ENCODE measurements around the gene DHRS2. TPM values are rescaled to one million over a fixed set of nuclear protein-coding genes. Genes with fewer than 3 reads are reported as not detected.
A peak's percentile ranks its signal among the peaks of the same experiment; 100 is the strongest.

The DHRS2 gene
- total and polyA plus RNA-seq, 2 of the 13 experiments (the other 11 are each of a cell fraction or from before 2014, with no cell fraction given): 1,621 to 3,021 TPM

- TF ChIP-seq ZNF563 (CRISPR knock-in tag; IDR thresholded peaks at IDR 0.05): peak; percentile 80; the same call in 1 of the 2 replicates
- TF ChIP-seq HOXA5 (CRISPR knock-in tag; IDR thresholded peaks at IDR 0.05): peak; percentile 98
- TF ChIP-seq ZNF33A (CRISPR knock-in tag; IDR thresholded peaks at IDR 0.05; ENCODE audit: borderline replicate concordance): no peak
- no peak; the same call in 1 of the 2 replicates for TF ChIP-seq ZNF33B (CRISPR knock-in tag; IDR thresholded peaks at IDR 0.05)
- TF ChIP-seq ZSCAN22 (CRISPR knock-in tag; IDR thresholded peaks at IDR 0.05): peak; percentile 74
- TF ChIP-seq GTF2F1 (IDR thresholded peaks at IDR 0.05; ENCODE audit: low read length): 0 out of 2 replicates have a peak, but pooled peaks have one; percentile 46
- peak; percentile 99 for TF ChIP-seq GATAD2A (CRISPR knock-in tag; IDR thresholded peaks at IDR 0.05)
- no peak for TF ChIP-seq SRSF9 (IDR thresholded peaks at IDR 0.05; ENCODE audit: borderline replicate concordance, insufficient read depth, low read depth, low read length, poor library complexity, severe bottlenecking)
- TF ChIP-seq SALL2 (CRISPR knock-in tag; IDR thresholded peaks at IDR 0.05): peak; percentile 99
- TF ChIP-seq ZNF292 (CRISPR knock-in tag; IDR thresholded peaks at IDR 0.05; ENCODE audit: borderline replicate concordance, low read depth): peak; percentile 99
- TF ChIP-seq XBP1 (CRISPR knock-in tag; IDR thresholded peaks at IDR 0.05): no peak
- TF ChIP-seq BCL6 (CRISPR knock-in tag; IDR thresholded peaks at IDR 0.05): peak; percentile 84
- TF ChIP-seq ZNF326 (CRISPR knock-in tag; IDR thresholded peaks at IDR 0.05; ENCODE audit: borderline replicate concordance): 0 out of 2 replicates have a peak, but pooled peaks have one; percentile 43
- TF ChIP-seq FOXK1 (CRISPR knock-in tag; IDR thresholded peaks at IDR 0.05; ENCODE audit: borderline replicate concordance, low read depth): peak; percentile 75; the same call in 1 of the 2 replicates
- peak; percentile 77; the same call in 1 of the 2 replicates for TF ChIP-seq ETS1 (CRISPR knock-in tag; IDR thresholded peaks at IDR 0.05)
- TF ChIP-seq, protein P1, sequence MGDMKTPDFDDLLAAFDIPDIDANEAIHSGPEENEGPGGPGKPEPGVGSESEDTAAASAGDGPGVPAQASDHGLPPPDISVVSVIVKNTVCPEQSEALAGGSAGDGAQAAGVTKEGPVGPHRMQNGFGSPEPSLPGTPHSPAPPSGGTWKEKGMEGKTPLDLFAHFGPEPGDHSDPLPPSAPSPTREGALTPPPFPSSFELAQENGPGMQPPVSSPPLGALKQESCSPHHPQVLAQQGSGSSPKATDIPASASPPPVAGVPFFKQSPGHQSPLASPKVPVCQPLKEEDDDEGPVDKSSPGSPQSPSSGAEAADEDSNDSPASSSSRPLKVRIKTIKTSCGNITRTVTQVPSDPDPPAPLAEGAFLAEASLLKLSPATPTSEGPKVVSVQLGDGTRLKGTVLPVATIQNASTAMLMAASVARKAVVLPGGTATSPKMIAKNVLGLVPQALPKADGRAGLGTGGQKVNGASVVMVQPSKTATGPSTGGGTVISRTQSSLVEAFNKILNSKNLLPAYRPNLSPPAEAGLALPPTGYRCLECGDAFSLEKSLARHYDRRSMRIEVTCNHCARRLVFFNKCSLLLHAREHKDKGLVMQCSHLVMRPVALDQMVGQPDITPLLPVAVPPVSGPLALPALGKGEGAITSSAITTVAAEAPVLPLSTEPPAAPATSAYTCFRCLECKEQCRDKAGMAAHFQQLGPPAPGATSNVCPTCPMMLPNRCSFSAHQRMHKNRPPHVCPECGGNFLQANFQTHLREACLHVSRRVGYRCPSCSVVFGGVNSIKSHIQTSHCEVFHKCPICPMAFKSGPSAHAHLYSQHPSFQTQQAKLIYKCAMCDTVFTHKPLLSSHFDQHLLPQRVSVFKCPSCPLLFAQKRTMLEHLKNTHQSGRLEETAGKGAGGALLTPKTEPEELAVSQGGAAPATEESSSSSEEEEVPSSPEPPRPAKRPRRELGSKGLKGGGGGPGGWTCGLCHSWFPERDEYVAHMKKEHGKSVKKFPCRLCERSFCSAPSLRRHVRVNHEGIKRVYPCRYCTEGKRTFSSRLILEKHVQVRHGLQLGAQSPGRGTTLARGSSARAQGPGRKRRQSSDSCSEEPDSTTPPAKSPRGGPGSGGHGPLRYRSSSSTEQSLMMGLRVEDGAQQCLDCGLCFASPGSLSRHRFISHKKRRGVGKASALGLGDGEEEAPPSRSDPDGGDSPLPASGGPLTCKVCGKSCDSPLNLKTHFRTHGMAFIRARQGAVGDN (CRISPR knock-in tag; IDR thresholded peaks at IDR 0.05): peak; percentile 100
- peak; percentile 92 for TF ChIP-seq RCOR2 (CRISPR knock-in tag; IDR thresholded peaks at IDR 0.05)
- TF ChIP-seq TCF7L2 (IDR thresholded peaks at IDR 0.05; ENCODE audit: low read depth, low read length): no peak
- TF ChIP-seq, protein P2, sequence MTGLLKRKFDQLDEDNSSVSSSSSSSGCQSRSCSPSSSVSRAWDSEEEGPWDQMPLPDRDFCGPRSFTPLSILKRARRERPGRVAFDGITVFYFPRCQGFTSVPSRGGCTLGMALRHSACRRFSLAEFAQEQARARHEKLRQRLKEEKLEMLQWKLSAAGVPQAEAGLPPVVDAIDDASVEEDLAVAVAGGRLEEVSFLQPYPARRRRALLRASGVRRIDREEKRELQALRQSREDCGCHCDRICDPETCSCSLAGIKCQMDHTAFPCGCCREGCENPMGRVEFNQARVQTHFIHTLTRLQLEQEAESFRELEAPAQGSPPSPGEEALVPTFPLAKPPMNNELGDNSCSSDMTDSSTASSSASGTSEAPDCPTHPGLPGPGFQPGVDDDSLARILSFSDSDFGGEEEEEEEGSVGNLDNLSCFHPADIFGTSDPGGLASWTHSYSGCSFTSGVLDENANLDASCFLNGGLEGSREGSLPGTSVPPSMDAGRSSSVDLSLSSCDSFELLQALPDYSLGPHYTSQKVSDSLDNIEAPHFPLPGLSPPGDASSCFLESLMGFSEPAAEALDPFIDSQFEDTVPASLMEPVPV (CRISPR knock-in tag; IDR thresholded peaks at IDR 0.05): peak; percentile 87; the same call in 1 of the 2 replicates
- no peak for TF ChIP-seq ZNF484 (CRISPR knock-in tag; IDR thresholded peaks at IDR 0.05; ENCODE audit: borderline replicate concordance, low read depth)
- TF ChIP-seq ZNF564 (CRISPR knock-in tag; IDR thresholded peaks at IDR 0.05): peak; percentile 40; the same call in 1 of the 2 replicates
- TF ChIP-seq ZNF691 (CRISPR knock-in tag; IDR thresholded peaks at IDR 0.05; ENCODE audit: borderline replicate concordance, low read depth): peak; percentile 95; the same call in 1 of the 2 replicates
Measured at GRCh38 chr14:23588884-23589598, 47.1 kb upstream of the DHRS2 start (continued).

Measured in HepG2 (cell line).